IMR-90 (cell line): Measurements from ENCODE around the gene CLEC9A. TPM values are rescaled to one million over a fixed set of nuclear protein-coding genes. Genes with fewer than 3 reads are reported as not detected.

Source experiments
- ATAC-seq: fragments of 200-7000 bp; cut with Tn5 transposase; 2 replicates; pipeline ENCODE4 v1.9.1; 2020; ENCODE audit warnings: low read depth, mild to moderate bottlenecking, moderate library complexity
- BruUV-seq: library from RNA; stranded (reverse); fragments of 400-500 nt; replicated peaks from 2 replicates; lab custom pipeline; 2021; lab: Mats Ljungman, UMichigan
- CTCF ChIA-PET: fragments of 300-600 bp; formaldehyde crosslinking; extraction: SDS; loops from one replicate; lab custom pipeline; 2021; ENCODE audit warnings: antibody characterized with exemption; lab: Yijun Ruan, JAX
- POLR2A ChIA-PET: fragments of 300-600 bp; sonication (Branson Sonifier 250); formaldehyde crosslinking; loops from one replicate; lab custom pipeline; 2022; ENCODE audit warnings: antibody characterized with exemption; ENCODE audit not compliant: unreplicated experiment; lab: Charles Lee
- DNase-seq: peaks from one replicate; pipeline ENCODE4 v3.0.0; 2013
- H2AFZ ChIP-seq: replicated peaks from 2 replicates; pipeline ENCODE3; 2013; ENCODE audit warnings: low read length, mild to moderate bottlenecking; ENCODE audit not compliant: poor library complexity
- H2AK5ac ChIP-seq: 2 replicates; pipeline ENCODE4 v1.6.1; 2013; ENCODE audit warnings: low read depth, low read length, inconsistent platforms
- H2AK9ac ChIP-seq: replicated peaks from 2 replicates; pipeline ENCODE3; 2013; ENCODE audit warnings: mild to moderate bottlenecking, low read depth, low read length, moderate library complexity; ENCODE audit not compliant: poor library complexity
- H2BK120ac ChIP-seq: 2 replicates; pipeline ENCODE4 v1.6.1; 2013; ENCODE audit warnings: low read depth, low read length, inconsistent platforms
- H2BK15ac ChIP-seq: 3 replicates; pipeline ENCODE4 v1.6.1; 2013; ENCODE audit warnings: low read depth, low read length, inconsistent platforms
- H2BK20ac ChIP-seq: 2 replicates; pipeline ENCODE4 v1.6.1; 2013; ENCODE audit warnings: low read depth, mild to moderate bottlenecking, inconsistent platforms, low read length, moderate library complexity
- H2BK5ac ChIP-seq: 2 replicates; pipeline ENCODE4 v1.6.1; 2013; ENCODE audit warnings: mild to moderate bottlenecking, low read depth, low read length, inconsistent platforms; ENCODE audit not compliant: poor library complexity, severe bottlenecking
- H3K14ac ChIP-seq: replicated peaks from 2 replicates; pipeline ENCODE4 v1.6.1; 2013; ENCODE audit warnings: low read depth, low read length, inconsistent platforms
- H3K18ac ChIP-seq: 2 replicates; pipeline ENCODE4 v1.6.1; 2013; ENCODE audit warnings: low read depth, low read length, control low read depth
- H3K23ac ChIP-seq: 2 replicates; pipeline ENCODE4 v1.6.1; 2013; ENCODE audit warnings: low read depth, low read length, inconsistent platforms
- H3K27ac ChIP-seq: 2 replicates; pipeline ENCODE4 v1.5.1; 2013; ENCODE audit warnings: mild to moderate bottlenecking, control low read depth, low read length; ENCODE audit not compliant: insufficient read depth
- H3K27me3 ChIP-seq: 2 replicates; pipeline ENCODE4 v1.6.1; 2013; ENCODE audit warnings: low read length; ENCODE audit not compliant: control insufficient read depth, insufficient read depth
- H3K36me3 ChIP-seq: 2 replicates; pipeline ENCODE4 v1.6.1; 2013; ENCODE audit warnings: low read length, mixed read lengths; ENCODE audit not compliant: control insufficient read depth, insufficient read depth
- H3K4ac ChIP-seq: 2 replicates; pipeline ENCODE4 v1.6.1; 2013; ENCODE audit warnings: low read depth, low read length, inconsistent platforms
- H3K4me1 ChIP-seq: 2 replicates; pipeline ENCODE4 v1.6.1; 2013; ENCODE audit warnings: low read length, mixed read lengths; ENCODE audit not compliant: control insufficient read depth, insufficient read depth
- H3K4me2 ChIP-seq: 2 replicates; pipeline ENCODE4 v1.6.1; 2013; ENCODE audit warnings: low read depth, mild to moderate bottlenecking, control low read depth, low read length, moderate library complexity
- H3K4me3 ChIP-seq: 2 replicates; pipeline ENCODE4 v1.5.1; 2013; ENCODE audit warnings: low read depth, mild to moderate bottlenecking, control low read depth, low read length, moderate library complexity; ENCODE audit not compliant: insufficient read depth
- H3K56ac ChIP-seq: 2 replicates; pipeline ENCODE4 v1.6.1; 2013; ENCODE audit warnings: low read length, inconsistent platforms; ENCODE audit not compliant: insufficient read depth; ENCODE audit errors: extremely low read depth
- H3K79me1 ChIP-seq, 2 experiments: 2 replicates each; pipeline ENCODE4 v1.6.1; 2013; ENCODE audit warnings: low read length in 2 of 2, inconsistent platforms in 1 of 2, low read depth in 1 of 2
- H3K9ac ChIP-seq: 2 replicates; pipeline ENCODE4 v1.6.1; 2013; ENCODE audit warnings: low read depth, low read length, control low read depth
- H3K9me1 ChIP-seq: 2 replicates; pipeline ENCODE4 v1.6.1; 2013; ENCODE audit warnings: low read length, inconsistent platforms; ENCODE audit not compliant: insufficient read depth
- H3K9me3 ChIP-seq: 2 replicates; pipeline ENCODE4 v1.6.1; 2013; ENCODE audit warnings: low read length; ENCODE audit not compliant: control insufficient read depth, insufficient read depth
- H4K20me1 ChIP-seq: 2 replicates; pipeline ENCODE4 v1.6.1; 2013; ENCODE audit warnings: low read length, inconsistent platforms; ENCODE audit not compliant: insufficient read depth
- H4K5ac ChIP-seq: 2 replicates; pipeline ENCODE4 v1.6.1; 2013; ENCODE audit warnings: mild to moderate bottlenecking, low read depth, low read length, control low read depth
- H4K8ac ChIP-seq, 2 experiments: 2 replicates each; pipeline ENCODE4 v1.6.1; 2013; ENCODE audit warnings: low read depth in 2 of 2, low read length in 2 of 2, control low read depth in 1 of 2, inconsistent platforms in 1 of 2
- H4K91ac ChIP-seq: 2 replicates; pipeline ENCODE4 v1.6.1; 2013; ENCODE audit warnings: low read depth, low read length, inconsistent platforms; ENCODE audit not compliant: insufficient read depth
- BHLHE40 ChIP-seq: fragments of 150-350 bp; IDR thresholded peaks from 2 replicates; pipeline ENCODE4 v1.6.1; 2016; ENCODE audit warnings: mild to moderate bottlenecking, low read depth, low read length
- CEBPB ChIP-seq: IDR thresholded peaks from 2 replicates; pipeline ENCODE4 v1.6.1; 2012; ENCODE audit warnings: low read depth, low read length, improper control_type of control experiment
- CHD1 ChIP-seq: IDR thresholded peaks from 2 replicates; pipeline ENCODE4 v1.6.1; 2012; ENCODE audit warnings: low read depth, low read length, improper control_type of control experiment
- ELK1 ChIP-seq: fragments of 150-350 bp; IDR thresholded peaks from 2 replicates; pipeline ENCODE4 v1.6.1; 2016; ENCODE audit warnings: low read depth, mild to moderate bottlenecking, low read length, moderate library complexity, borderline replicate concordance
- FOS ChIP-seq: fragments of 150-350 bp; IDR thresholded peaks from 2 replicates; pipeline ENCODE4 v1.6.1; 2016; ENCODE audit warnings: low read depth, low read length
- MAFK ChIP-seq: IDR thresholded peaks from 2 replicates; pipeline ENCODE4 v1.6.1; 2012; ENCODE audit warnings: low read depth, low read length, improper control_type of control experiment
- MAZ ChIP-seq: IDR thresholded peaks from 2 replicates; pipeline ENCODE4 v1.6.1; 2012; ENCODE audit warnings: low read depth, mild to moderate bottlenecking, low read length, improper control_type of control experiment, moderate library complexity, borderline replicate concordance
- MXI1 ChIP-seq: IDR thresholded peaks from 2 replicates; pipeline ENCODE4 v1.6.1; 2012; ENCODE audit warnings: low read depth, mild to moderate bottlenecking, low read length, moderate library complexity, borderline replicate concordance
- NFE2L2 ChIP-seq: fragments of 150-350 bp; IDR thresholded peaks from 2 replicates; pipeline ENCODE4 v1.6.1; 2016; ENCODE audit warnings: low read depth, mild to moderate bottlenecking, low read length
- POLR2A ChIP-seq: IDR thresholded peaks from 2 replicates; pipeline ENCODE4 v1.6.1; 2012; ENCODE audit warnings: mild to moderate bottlenecking, low read depth, low read length
- RAD21 ChIP-seq: IDR thresholded peaks from 2 replicates; pipeline ENCODE4 v1.6.1; 2012; ENCODE audit warnings: low read length, improper control_type of control experiment
- RCOR1 ChIP-seq: IDR thresholded peaks from 2 replicates; pipeline ENCODE4 v1.6.1; 2012; ENCODE audit warnings: mild to moderate bottlenecking, low read length, improper control_type of control experiment; ENCODE audit not compliant: insufficient replicate concordance
- RFX5 ChIP-seq: IDR thresholded peaks from 2 replicates; pipeline ENCODE4 v1.8.0; 2012; ENCODE audit warnings: low read depth, mild to moderate bottlenecking, low read length, moderate library complexity
- SMC3 ChIP-seq: fragments of 150-350 bp; IDR thresholded peaks from 2 replicates; pipeline ENCODE4 v1.6.1; 2016; ENCODE audit warnings: low read depth, mild to moderate bottlenecking, antibody characterized with exemption, low read length, moderate library complexity
- WGBS, 2 experiments: methylation state at CpG; one replicate each; pipeline versions ENCODE4 v1.1.5 to v1.1.7; 2013; ENCODE audit warnings: missing lambda C conversion rate in 2 of 2; ENCODE audit not compliant: insufficient read length in 1 of 2; ENCODE audit errors: extremely low coverage in 2 of 2; 5-methylcytosine and 5-hydroxymethylcytosine counted together
- dilution Hi-C: fragments of 300-500 bp; cut with HindIII; formaldehyde crosslinking; loops from one replicate; pipeline ENCODE4 v1.14.3; 2018; ENCODE audit warnings: low sequenced_read_pairs; ENCODE audit not compliant: unreplicated experiment
- in situ Hi-C: fragments of 300-500 bp; cut with MboI; formaldehyde crosslinking; loops from 3 replicates; pipeline ENCODE4 v1.14.3; 2019; ENCODE audit warnings: low sequenced_read_pairs, inconsistent platforms, mixed read lengths
- intact Hi-C: fragments of 100-400 bp; cut with micrococcal nuclease; formaldehyde crosslinking; loops from 2 replicates; pipeline ENCODE4 v1.10.0; 2022
- polyA plus RNA-seq, 3 experiments: library from polyadenylated mRNA; depleted of rRNA; stranded (reverse); fragments of >200 nt; gene quantifications; 2 replicates each; pipeline ENCODE4 v1.2.3, GENCODE V29; 2012; ENCODE audit warnings: low replicate concordance in 1 of 3
- total RNA-seq: library from RNA; depleted of rRNA; stranded (reverse); fragments of >200 nt; gene quantifications from 2 replicates; pipeline ENCODE4 v1.2.3, GENCODE V29; 2012
- TF ChIP-seq, protein P1 (sequence below): fragments of 150-350 bp; IDR thresholded peaks from 2 replicates; pipeline ENCODE4 v1.6.1; 2017; ENCODE audit warnings: mild to moderate bottlenecking, antibody characterized with exemption, low read length, low read depth

CLEC9A gene
- total and polyA plus RNA-seq, 2 of the 4 experiments (the other 2 are of a cell fraction) = not detected

DNA sequence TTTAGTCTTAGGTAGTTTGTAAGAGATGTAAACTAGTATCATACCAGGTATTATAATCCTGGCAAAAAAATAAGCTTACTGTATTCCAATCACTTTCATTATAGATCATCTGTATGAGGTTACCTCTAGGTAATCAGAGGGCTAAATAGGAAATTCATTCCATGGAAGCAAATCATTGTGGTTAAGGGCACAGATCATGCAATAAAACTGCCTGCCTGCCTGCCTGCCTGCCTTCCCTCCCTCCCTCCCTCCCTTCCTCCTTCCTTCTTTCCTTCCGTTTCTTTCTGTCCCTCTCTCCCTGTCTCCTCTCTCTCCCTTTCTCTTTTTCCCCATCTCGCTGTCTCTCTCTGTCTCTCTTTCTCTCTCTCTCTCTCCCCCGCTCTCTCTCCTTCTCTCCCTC is 3.2 kb upstream of the CLEC9A start:
- H2BK5ac ChIP-seq = peak overlapping the region; percentile 21
- no peaks in the 10 kb centered on the region for H3K9me3 ChIP-seq
- no TSS peak for BruUV-seq
- peak overlapping the region; percentile 69 for H2AFZ ChIP-seq
- peak overlapping the region; percentile 75; the same call in 2 of the 3 replicates for H2BK15ac ChIP-seq
- 75% methylated on average over 2 of the region's 3 CpGs; no CpG with 5 or more reads in 1 of the 2 experiments for WGBS, 2 experiments
- H2AK5ac ChIP-seq = no peak overlapping the region
- peaks cover 7% of the 10 kb centered on the region; the same call in 1 of the 2 replicates for H3K9me1 ChIP-seq
- intact Hi-C loops (no loop called here), in situ Hi-C loops (no loop called here), dilution Hi-C loops (no loop called here)
- peak overlapping the region; percentile 42; the same call in 1 of the 2 replicates for H3K18ac ChIP-seq
- no peak overlapping the region for H2AK9ac ChIP-seq
- no peaks in the 10 kb centered on the region for H3K36me3 ChIP-seq
- no peak overlapping the region for H4K5ac ChIP-seq
- H2BK120ac ChIP-seq = peak overlapping the region; percentile 88
- ChIA-PET CTCF (interaction anchor here (1.0 to 1.4 kb wide), 2 partner anchors 9 to 278 kb away, joined by 3 read pairs; no protein-coding TSS in a partner anchor), POLR2A (no interaction called here)
- H4K20me1 ChIP-seq = no peaks in the 10 kb centered on the region
- peak overlapping the region; percentile 54 for H4K91ac ChIP-seq
- peak overlapping the region; percentile 79; the same call in 1 of the 2 replicates for H3K14ac ChIP-seq
- no peak overlapping the region for H3K23ac ChIP-seq
- H3K4ac ChIP-seq = peak overlapping the region; percentile 92
- H4K8ac ChIP-seq = peak overlapping the region; percentile 4 to 76; a peak in 3 of 4 replicates
- ATAC-seq (no peak), DNase-seq (no peak)
- no peaks in the 10 kb centered on the region; the same call in 1 of the 2 replicates for H3K4me1 ChIP-seq
- no peak overlapping the region for H3K27ac ChIP-seq
- H3K27me3 ChIP-seq = no peaks in the 10 kb centered on the region
- H3K4me3 ChIP-seq = no peak overlapping the region
- TF ChIP-seq POLR2A (no peak), MAFK (no peak), MXI1 (no peak), NFE2L2 (no peak), ELK1 (no peak), BHLHE40 (no peak), MAZ (no peak), RFX5 (no peak), RAD21 (no peak), RCOR1 (no peak), CEBPB (no peak), CHD1 (no peak), FOS (no peak), SMC3 (no peak)
- TF ChIP-seq, protein P1, sequence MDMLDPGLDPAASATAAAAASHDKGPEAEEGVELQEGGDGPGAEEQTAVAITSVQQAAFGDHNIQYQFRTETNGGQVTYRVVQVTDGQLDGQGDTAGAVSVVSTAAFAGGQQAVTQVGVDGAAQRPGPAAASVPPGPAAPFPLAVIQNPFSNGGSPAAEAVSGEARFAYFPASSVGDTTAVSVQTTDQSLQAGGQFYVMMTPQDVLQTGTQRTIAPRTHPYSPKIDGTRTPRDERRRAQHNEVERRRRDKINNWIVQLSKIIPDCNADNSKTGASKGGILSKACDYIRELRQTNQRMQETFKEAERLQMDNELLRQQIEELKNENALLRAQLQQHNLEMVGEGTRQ = no peak
- no peak overlapping the region for H3K9ac ChIP-seq
- H3K56ac ChIP-seq = no peak overlapping the region; the same call in 1 of the 2 replicates
- no peaks in the 10 kb centered on the region for H3K79me1 ChIP-seq
- H2BK20ac ChIP-seq = peak overlapping the region; percentile 88
- H3K4me2 ChIP-seq = no peak overlapping the region
